Activated B cell treated with CpG ODN at 0.5 μM for 24 hours (primary cell): Measurements from ENCODE around the gene ACTL8. TPM values are rescaled to one million over a fixed set of nuclear protein-coding genes. Genes with fewer than 3 reads are reported as not detected.

Source experiments
- ATAC-seq: fragments of 200-7000 bp; cut with Tn5 transposase; one replicate; pipeline ENCODE4 v1.10.0; 2021; ENCODE audit warnings: low read depth, mild to moderate bottlenecking, moderate library complexity
- CTCF ChIA-PET: fragments of 350-600 bp; sonication (Branson Sonifier 250); formaldehyde crosslinking; loops from one replicate; lab custom pipeline; 2021; ENCODE audit warnings: antibody characterized with exemption; lab: Charles Lee
- POLR2A ChIA-PET: fragments of 350-600 bp; sonication (Branson Sonifier 250); formaldehyde crosslinking; loops from one replicate; lab custom pipeline; 2021; ENCODE audit warnings: antibody characterized with exemption; lab: Charles Lee
- DNase-seq: peaks from one replicate; pipeline ENCODE4 v3.0.0; 2022
- H3K27ac Mint-ChIP-seq: one replicate; pipeline ENCODE4 v1.8.0; 2020; ENCODE audit warnings: mixed read lengths
- H3K27me3 Mint-ChIP-seq: one replicate; pipeline ENCODE4 v1.8.0; 2021; ENCODE audit warnings: mixed read lengths
- H3K36me3 Mint-ChIP-seq: one replicate; pipeline ENCODE4 v1.8.0; 2021; ENCODE audit warnings: low read depth, mixed read lengths
- H3K4me1 Mint-ChIP-seq: one replicate; pipeline ENCODE4 v1.8.0; 2021; ENCODE audit warnings: mixed read lengths
- H3K4me3 Mint-ChIP-seq: one replicate; pipeline ENCODE4 v1.8.0; 2020; ENCODE audit warnings: mild to moderate bottlenecking, mixed read lengths
- H3K9me3 Mint-ChIP-seq: one replicate; pipeline ENCODE4 v1.8.0; 2020; ENCODE audit warnings: mixed read lengths
- intact Hi-C: fragments of 100-400 bp; cut with micrococcal nuclease; formaldehyde crosslinking; loops from one replicate; pipeline ENCODE4 v1.15.1; 2024
- total RNA-seq: library from RNA; stranded (reverse); gene quantifications from 2 replicates; pipeline ENCODE4 v1.2.3, GENCODE V29; 2022
- TF ChIP-seq, protein P1 (sequence below): fragments of 200-600 bp; IDR thresholded peaks from one replicate; pipeline ENCODE4 v1.8.0; 2022; ENCODE audit warnings: antibody characterized with exemption, mild to moderate bottlenecking

ACTL8 gene
- total RNA-seq, 1 donor from 2014 or later, result not detected

DNA sequence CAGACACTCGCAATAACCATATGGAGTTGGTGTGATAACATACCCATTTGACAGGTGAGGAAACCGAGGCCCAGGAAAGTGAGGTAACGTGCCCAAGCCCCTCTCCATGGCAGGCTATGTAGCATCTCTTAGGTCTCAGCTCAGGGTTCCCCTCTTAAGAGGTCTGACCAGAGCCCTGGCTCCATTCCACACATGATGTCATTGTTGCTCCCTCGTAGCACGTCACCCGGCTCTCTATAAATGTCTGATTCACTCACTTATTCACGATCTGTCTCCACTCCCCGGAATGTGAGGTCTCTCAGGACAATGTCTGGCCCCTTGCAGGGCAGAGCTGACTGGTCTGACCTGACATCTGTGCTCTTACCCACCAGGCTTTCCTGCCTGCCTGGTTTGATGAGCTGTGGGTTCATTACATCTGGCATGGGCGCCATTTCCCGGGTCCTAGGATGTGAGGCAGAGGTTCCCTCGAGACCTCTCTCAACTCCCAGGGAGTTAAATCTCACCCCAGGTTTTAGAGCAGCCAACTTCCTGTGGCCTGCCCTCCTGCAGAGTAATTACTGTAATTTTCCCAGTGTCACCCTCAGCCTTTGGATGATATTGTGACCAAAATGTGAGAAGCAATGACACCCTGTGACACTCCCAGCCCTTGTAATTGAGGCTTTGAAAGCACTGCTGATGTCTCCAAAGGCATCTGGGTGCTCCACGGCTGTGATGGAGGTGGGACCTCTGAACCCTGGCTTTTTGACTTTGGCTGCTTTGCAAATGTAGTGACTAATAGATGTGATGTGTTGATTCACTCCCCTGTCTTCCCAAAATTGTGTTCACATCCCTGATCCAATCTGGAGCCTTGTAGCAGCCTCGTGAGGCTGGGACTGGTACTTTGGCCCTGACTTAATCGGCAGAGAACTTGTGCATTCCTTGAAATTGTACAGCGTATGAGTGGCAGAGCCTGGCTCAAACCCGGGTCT is 10.6 kb downstream of the ACTL8 start:
- no peak overlapping the region for H3K4me3 Mint-ChIP-seq
- ChIA-PET CTCF (no interaction called here), POLR2A (no interaction called here)
- intact Hi-C loops, result no loop called here
- H3K4me1 Mint-ChIP-seq, result no peaks in the 10 kb centered on the region
- no peak overlapping the region for H3K27ac Mint-ChIP-seq
- TF ChIP-seq, protein P1, sequence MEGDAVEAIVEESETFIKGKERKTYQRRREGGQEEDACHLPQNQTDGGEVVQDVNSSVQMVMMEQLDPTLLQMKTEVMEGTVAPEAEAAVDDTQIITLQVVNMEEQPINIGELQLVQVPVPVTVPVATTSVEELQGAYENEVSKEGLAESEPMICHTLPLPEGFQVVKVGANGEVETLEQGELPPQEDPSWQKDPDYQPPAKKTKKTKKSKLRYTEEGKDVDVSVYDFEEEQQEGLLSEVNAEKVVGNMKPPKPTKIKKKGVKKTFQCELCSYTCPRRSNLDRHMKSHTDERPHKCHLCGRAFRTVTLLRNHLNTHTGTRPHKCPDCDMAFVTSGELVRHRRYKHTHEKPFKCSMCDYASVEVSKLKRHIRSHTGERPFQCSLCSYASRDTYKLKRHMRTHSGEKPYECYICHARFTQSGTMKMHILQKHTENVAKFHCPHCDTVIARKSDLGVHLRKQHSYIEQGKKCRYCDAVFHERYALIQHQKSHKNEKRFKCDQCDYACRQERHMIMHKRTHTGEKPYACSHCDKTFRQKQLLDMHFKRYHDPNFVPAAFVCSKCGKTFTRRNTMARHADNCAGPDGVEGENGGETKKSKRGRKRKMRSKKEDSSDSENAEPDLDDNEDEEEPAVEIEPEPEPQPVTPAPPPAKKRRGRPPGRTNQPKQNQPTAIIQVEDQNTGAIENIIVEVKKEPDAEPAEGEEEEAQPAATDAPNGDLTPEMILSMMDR, result no peak
- DNase-seq (no peak), ATAC-seq (no peak)
- no peaks in the 10 kb centered on the region for H3K36me3 Mint-ChIP-seq
- peaks cover 15% of the 10 kb centered on the region for H3K27me3 Mint-ChIP-seq
- peaks cover 2% of the 10 kb centered on the region for H3K9me3 Mint-ChIP-seq

DNA sequence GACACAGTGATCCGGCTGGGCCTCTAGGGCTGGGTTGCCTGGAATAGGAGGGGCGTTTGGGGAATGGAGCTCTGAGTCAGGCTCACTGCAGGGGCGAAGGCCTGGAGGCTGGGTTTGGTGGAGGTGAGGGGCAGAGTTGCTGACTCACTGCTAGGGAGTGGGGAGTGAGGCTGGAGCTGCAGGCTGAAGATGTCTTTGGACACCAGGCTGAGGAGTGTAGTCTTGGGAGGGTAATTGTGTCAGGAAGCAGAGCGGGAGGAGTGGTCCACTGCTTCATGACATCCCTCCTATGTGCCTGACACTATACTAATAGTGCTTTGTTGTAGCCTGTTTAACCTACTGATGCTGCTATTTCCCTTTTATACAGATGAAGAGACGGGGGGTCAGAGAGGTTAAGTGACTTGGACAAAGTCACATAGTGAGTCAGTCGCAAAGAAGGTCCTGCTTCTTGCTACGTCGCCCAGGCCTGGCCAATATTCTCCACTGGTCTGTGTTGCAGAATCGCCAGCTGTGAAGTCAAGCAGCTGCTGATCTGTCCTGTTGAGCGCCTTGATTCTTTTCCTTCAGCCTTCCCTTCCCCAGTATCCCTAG is 13.6 kb downstream of the ACTL8 start:
- DNase-seq (no peak), ATAC-seq (no peak)
- Mint-ChIP-seq H3K27ac (no peak overlapping the region), H3K36me3 (no peaks in the 10 kb centered on the region), H3K27me3 (peaks cover 15% of the 10 kb centered on the region), H3K4me3 (no peak overlapping the region), H3K9me3 (no peaks in the 10 kb centered on the region), H3K4me1 (no peaks in the 10 kb centered on the region)
- ChIA-PET POLR2A (no interaction called here), CTCF (no interaction called here)
- intact Hi-C loops, result no loop called here
- TF ChIP-seq, protein P1, result no peak

DNA sequence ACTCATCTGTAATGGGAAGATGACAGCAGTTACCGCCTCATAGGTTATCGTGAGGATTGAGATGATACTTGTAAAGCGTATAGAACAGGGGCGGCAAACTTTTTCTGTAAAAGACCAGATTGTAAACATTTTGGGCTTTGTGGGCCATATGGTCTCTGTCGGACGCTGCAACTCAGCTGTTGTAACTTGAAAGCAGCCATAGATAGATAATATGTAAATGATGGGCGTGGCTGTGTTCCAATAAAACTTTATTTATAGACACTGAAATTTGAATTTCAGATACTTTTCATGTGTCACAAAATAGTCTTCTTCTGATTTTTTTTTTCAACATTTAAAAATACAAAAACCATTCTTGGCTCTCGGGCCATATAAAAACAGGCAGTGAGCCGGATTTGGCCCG is 15.8 kb downstream of the ACTL8 start:
- H3K27me3 Mint-ChIP-seq, result peaks cover 5% of the 10 kb centered on the region
- no peak overlapping the region for H3K4me3 Mint-ChIP-seq
- CTCF ChIA-PET, result no interaction called here
- TF ChIP-seq, protein P1, result no peak
- DNase-seq, result no peak
- H3K36me3 Mint-ChIP-seq, result no peaks in the 10 kb centered on the region
- intact Hi-C loops, result no loop called here
- no peak for ATAC-seq
- H3K27ac Mint-ChIP-seq, result no peak overlapping the region
- no peaks in the 10 kb centered on the region for H3K4me1 Mint-ChIP-seq
- POLR2A ChIA-PET, result interaction anchor here (0.6 kb wide), 1 partner anchor 330 kb away, joined by 3 read pairs; no protein-coding TSS in a partner anchor
- no peaks in the 10 kb centered on the region for H3K9me3 Mint-ChIP-seq

DNA sequence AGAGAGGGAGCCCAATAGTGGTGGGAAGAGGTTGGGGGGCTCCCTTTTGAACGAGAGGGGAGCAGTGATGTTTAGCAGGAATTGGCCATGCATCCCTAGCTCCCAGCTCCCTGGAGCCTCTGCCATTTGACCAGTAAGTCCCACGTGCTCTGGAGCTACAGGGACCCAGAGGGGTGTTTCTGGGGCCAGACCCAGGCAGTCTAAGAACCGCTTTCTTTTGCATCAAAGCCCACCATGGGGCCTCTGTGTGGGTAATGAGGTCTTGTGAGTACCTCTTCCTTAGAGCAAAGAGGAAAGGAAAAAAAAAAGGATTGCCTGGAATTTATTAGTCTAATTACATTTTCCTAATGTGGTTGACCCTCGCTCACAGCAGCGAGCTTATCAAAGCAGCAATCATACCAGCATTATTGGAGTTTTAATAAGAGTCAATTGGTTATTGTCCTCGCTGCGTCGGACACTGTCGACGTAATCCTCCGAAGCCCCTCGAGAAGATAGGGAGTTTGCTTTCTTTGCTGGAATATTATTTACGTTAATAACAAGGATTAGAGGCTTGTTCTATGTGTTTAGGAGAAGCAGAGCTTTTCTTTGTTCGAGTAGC is 17.6 kb downstream of the ACTL8 start:
- ATAC-seq (no peak), DNase-seq (no peak)
- TF ChIP-seq, protein P1, result no peak
- H3K36me3 Mint-ChIP-seq, result no peaks in the 10 kb centered on the region
- H3K4me1 Mint-ChIP-seq, result no peaks in the 10 kb centered on the region
- ChIA-PET POLR2A (no interaction called here), CTCF (no interaction called here)
- intact Hi-C loops, result no loop called here
- no peak overlapping the region for H3K4me3 Mint-ChIP-seq
- no peak overlapping the region for H3K27ac Mint-ChIP-seq
- H3K27me3 Mint-ChIP-seq, result peaks cover 2% of the 10 kb centered on the region
- no peaks in the 10 kb centered on the region for H3K9me3 Mint-ChIP-seq
